ENCODE measurements around the gene USP3. TPM values are rescaled to one million over a fixed set of nuclear protein-coding genes. Genes with fewer than 3 reads are reported as not detected.
A peak's percentile ranks its signal among the peaks of the same experiment; 100 is the strongest.
"Not testable (repeated sequence)": the region's sequence is repeated elsewhere in the genome, so short reads cannot be mapped to it uniquely, and the experiment has no call there.

The USP3 gene
- total and polyA plus RNA-seq, 9 of the 15 experiments (the other 6 are each of a cell fraction or from before 2014, with no cell fraction given) = 17.3 to 54.3 (median 34.8) TPM

DNA sequence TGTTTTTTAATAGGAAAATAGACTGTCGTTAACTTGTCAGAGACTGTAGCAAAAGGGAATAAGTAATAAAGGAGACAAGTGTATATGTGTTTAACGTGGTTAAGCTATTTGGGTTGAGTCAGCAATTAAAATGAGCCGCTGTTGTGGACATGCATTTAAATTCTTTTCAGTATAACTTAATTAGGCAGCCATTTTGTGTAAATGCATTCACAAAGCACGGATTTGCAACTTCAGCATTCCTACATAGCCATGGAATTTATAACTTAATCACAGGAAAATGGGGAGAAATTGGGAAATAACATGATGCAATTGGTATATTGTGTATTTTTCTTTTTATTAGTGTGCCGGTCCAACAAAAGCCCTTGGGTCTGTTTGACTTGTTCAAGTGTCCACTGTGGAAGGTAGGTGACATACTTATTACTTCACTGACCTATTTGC, 27.9 kb downstream of the USP3 start (continued):
- TF ChIP-seq CEBPG (CRISPR knock-in tag; IDR thresholded peaks at IDR 0.05) (no peak), CEBPG (tag; conservative IDR thresholded peaks at IDR 0.05 in 1 of 2, IDR thresholded peaks at IDR 0.05 in 1 of 2) (peak; percentile 24 to 51; a peak in 1 of 4 replicates), SAFB (IDR thresholded peaks at IDR 0.05; ENCODE audit: borderline replicate concordance, low read depth, low read length) (no peak), MAFK (IDR thresholded peaks at IDR 0.05; ENCODE audit: low read length) (peak; percentile 72)
- TF ChIP-seq, protein P1, sequence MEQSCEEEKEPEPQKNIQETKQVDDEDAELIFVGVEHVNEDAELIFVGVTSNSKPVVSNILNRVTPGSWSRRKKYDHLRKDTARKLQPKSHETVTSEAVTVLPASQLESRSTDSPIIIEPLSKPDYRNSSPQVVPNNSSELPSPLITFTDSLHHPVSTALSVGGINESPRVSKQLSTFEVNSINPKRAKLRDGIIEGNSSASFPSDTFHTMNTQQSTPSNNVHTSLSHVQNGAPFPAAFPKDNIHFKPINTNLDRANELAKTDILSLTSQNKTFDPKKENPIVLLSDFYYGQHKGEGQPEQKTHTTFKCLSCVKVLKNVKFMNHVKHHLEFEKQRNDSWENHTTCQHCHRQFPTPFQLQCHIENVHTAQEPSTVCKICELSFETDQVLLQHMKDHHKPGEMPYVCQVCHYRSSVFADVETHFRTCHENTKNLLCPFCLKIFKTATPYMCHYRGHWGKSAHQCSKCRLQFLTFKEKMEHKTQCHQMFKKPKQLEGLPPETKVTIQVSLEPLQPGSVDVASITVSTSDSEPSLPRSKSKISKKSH (CRISPR knock-in tag; IDR thresholded peaks at IDR 0.05) = no peak

DNA sequence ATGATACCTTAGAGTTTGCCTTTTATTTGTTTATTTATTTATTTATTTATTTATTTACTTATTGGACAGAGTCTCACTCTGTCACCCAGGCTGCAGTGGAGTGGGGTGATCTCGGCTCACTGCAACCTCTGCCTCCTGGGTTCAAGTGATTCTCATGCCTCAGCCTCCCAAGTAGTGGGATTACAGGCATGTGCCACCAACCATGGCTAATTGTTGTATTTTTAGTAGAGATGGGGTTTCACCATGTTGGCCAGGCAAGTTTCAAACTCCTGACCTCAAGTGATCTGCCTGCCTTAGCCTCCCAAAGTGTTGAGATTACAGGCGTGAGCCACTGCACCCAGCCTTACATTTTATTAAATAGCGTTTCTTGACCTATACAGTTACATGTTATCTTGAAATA, 30.5 kb downstream of the USP3 start:
- Histone ChIP-seq H3K36me3 (ENCODE audit: control insufficient read depth, insufficient read depth, low read length) (peaks cover 14% of the 10 kb centered on the region; the same call in 2 of the 3 replicates), H3K79me2 (ENCODE audit: control insufficient read depth, insufficient read depth, low read length) (peaks cover 71% of the 10 kb centered on the region)
- CTCF ChIA-PET (ENCODE audit: low intra/inter-chr PET ratio); in situ Hi-C loops (cut with MboI); H3K4me3 ChIP-seq; DNase-seq (ENCODE audit: extremely low read depth in 1 of 4, low spot score in 3 of 4); ATAC-seq; intact Hi-C loops (cut with micrococcal nuclease); H3K27ac ChIP-seq (ENCODE audit: extremely low read depth, low read depth, low read length); BruUV-seq (replicated peaks); H3K9ac ChIP-seq (ENCODE audit: insufficient read depth in 1 of 2, low read depth in 2 of 2, low read length in 2 of 2); H3K4me2 ChIP-seq (ENCODE audit: insufficient read depth, low read length); H3K9me1 ChIP-seq (ENCODE audit: control insufficient read depth, insufficient read depth, low read length); H3K9me3 ChIP-seq (replicated peaks; ENCODE audit: control insufficient read depth, insufficient read depth, low read depth, low read length); H4K20me1 ChIP-seq (replicated peaks; ENCODE audit: control insufficient read depth, insufficient read depth, low read length); H3K27me3 ChIP-seq (ENCODE audit: control insufficient read depth in 2 of 2, insufficient read depth in 2 of 2, low read length in 2 of 2); H3K4me1 ChIP-seq (replicated peaks in 1 of 2; ENCODE audit: control insufficient read depth in 2 of 2, insufficient read depth in 2 of 2, low read length in 2 of 2); H2AFZ ChIP-seq (ENCODE audit: low read depth, low read length); FAIRE-seq: not testable (repeated sequence)
- WGBS (ENCODE audit: insufficient coverage, low coverage, missing lambda C conversion rate) = 90% methylated on average over 3 of the region's 3 CpGs
- POLR2A ChIA-PET = interaction anchor here (1.4 kb wide), 1 partner anchor 55 kb away, joined by 3 read pairs; no protein-coding TSS in a partner anchor

All from K562 (cell line).